GM12878 (cell line): ENCODE data around the gene PLAC8. TPM values are rescaled to one million over a fixed set of nuclear protein-coding genes. Genes with fewer than 3 reads are reported as not detected.

Experiments used
- BCL11A ChIP-seq: IDR thresholded peaks from 2 replicates; pipeline ENCODE4 v1.6.1; 2011; ENCODE audit warnings: low read depth, low read length
- CHD4 ChIP-seq: fragments of 200-600 bp; sonication (generic); IDR thresholded peaks from 2 replicates; pipeline ENCODE4 v1.6.1; 2016; ENCODE audit warnings: mild to moderate bottlenecking
- CREB1 ChIP-seq: IDR thresholded peaks from 2 replicates; pipeline ENCODE4 v1.6.1; 2012; ENCODE audit warnings: low read depth, mild to moderate bottlenecking, inconsistent platforms
- EZH2 ChIP-seq: IDR thresholded peaks from 2 replicates; pipeline ENCODE4 v1.6.1; 2012; ENCODE audit warnings: low read depth, mild to moderate bottlenecking, control low read depth, inconsistent platforms, low read length, borderline replicate concordance; ENCODE audit not compliant: control insufficient read depth
- KDM1A ChIP-seq: fragments of 200-600 bp; sonication (generic); IDR thresholded peaks from 2 replicates; pipeline ENCODE4 v1.6.1; 2016; ENCODE audit warnings: borderline replicate concordance
- MEF2A ChIP-seq: IDR thresholded peaks from 2 replicates; pipeline ENCODE4 v1.6.1; 2011; ENCODE audit warnings: low read depth, mild to moderate bottlenecking, low read length, moderate library complexity; ENCODE audit not compliant: insufficient read depth
- NFYB ChIP-seq: IDR thresholded peaks from 2 replicates; pipeline ENCODE4 v1.6.1; 2011; ENCODE audit warnings: low read depth, mild to moderate bottlenecking, low read length, improper control_type of control experiment, moderate library complexity; ENCODE audit not compliant: insufficient read depth
- PML ChIP-seq: IDR thresholded peaks from 2 replicates; pipeline ENCODE4 v1.6.1; 2012; ENCODE audit warnings: low read length, inconsistent platforms
- POLR2AphosphoS5 ChIP-seq: IDR thresholded peaks from 2 replicates; pipeline ENCODE4 v1.6.1; 2011; ENCODE audit warnings: mild to moderate bottlenecking, low read length, inconsistent platforms
- STAT1 ChIP-seq: fragments of 450-650 bp; conservative IDR thresholded peaks from 2 replicates; pipeline ENCODE4 v1.6.1; 2014; ENCODE audit warnings: antibody characterized with exemption, mild to moderate bottlenecking
- SUPT20H ChIP-seq: IDR thresholded peaks from 2 replicates; pipeline ENCODE4 v1.6.1; 2011; ENCODE audit warnings: low read depth, mild to moderate bottlenecking, low read length, moderate library complexity, borderline replicate concordance; ENCODE audit not compliant: control insufficient read depth
- polyA plus RNA-seq, 11 experiments: library from polyadenylated mRNA; depleted of rRNA in 4 of 11; unstranded in 6 of 11; stranded (reverse) in 5 of 11; fragments of >200 nt; fragmentation: Nextera tagmentation in 4 of 11; fragmentation: Illumina TruSeq in 1 of 11; extraction: Ambion mirVana in 4 of 11; extraction: Trizol in 1 of 11; gene quantifications; 1 replicate in 1 of 11; 2 replicates in 10 of 11; pipeline versions ENCODE4 v1.2.1 to v1.2.3, GENCODE V29; 2011 to 2016; ENCODE audit warnings: inconsistent platforms in 2 of 11, missing spikeins in 2 of 11, low read depth in 1 of 11
- total RNA-seq, 4 experiments: library from RNA; depleted of rRNA in 3 of 4; stranded (reverse); fragments of >200 nt in 3 of 4; fragmentation: Illumina TruSeq in 1 of 4; extraction: Trizol in 1 of 4; gene quantifications; 2 replicates each; pipeline versions ENCODE4 v1.2.1 to v1.2.3, GENCODE V29; 2013 to 2021
- TF ChIP-seq, protein P1 (sequence below): IDR thresholded peaks from 2 replicates; pipeline ENCODE4 v1.6.1; 2011; ENCODE audit warnings: borderline replicate concordance, low read depth, mild to moderate bottlenecking, moderate library complexity, low read length; ENCODE audit not compliant: insufficient read depth, poor library complexity, severe bottlenecking
- TF ChIP-seq, protein P2 (sequence below): fragments of 150-350 bp; IDR thresholded peaks from 2 replicates; pipeline ENCODE4 v1.6.1; 2016; ENCODE audit warnings: low read depth, low read length
- TF ChIP-seq, protein P3 (sequence below): fragments of 450-650 bp; IDR thresholded peaks from 2 replicates; pipeline ENCODE4 v1.6.1; 2017; ENCODE audit warnings: mild to moderate bottlenecking, moderate library complexity
- TF ChIP-seq, protein P4 (sequence below): fragments of 450-650 bp; IDR thresholded peaks from 2 replicates; pipeline ENCODE4 v1.6.1; 2017; ENCODE audit warnings: mild to moderate bottlenecking, low read depth, inconsistent platforms; ENCODE audit not compliant: poor library complexity, severe bottlenecking
- TF ChIP-seq, protein P5 (sequence below): IDR thresholded peaks from 2 replicates; pipeline ENCODE4 v1.6.1; 2012; ENCODE audit warnings: low read length, inconsistent platforms
- TF ChIP-seq, protein P6 (sequence below): IDR thresholded peaks from 2 replicates; pipeline ENCODE4 v1.6.1; 2011; ENCODE audit warnings: low read depth, mild to moderate bottlenecking, low read length, moderate library complexity, borderline replicate concordance; ENCODE audit errors: extremely low read depth

PLAC8 gene
- total and polyA plus RNA-seq, 10 of the 15 experiments (the other 5 are each of a cell fraction or from before 2014, with no cell fraction given), result 214 to 841 (median 348) TPM

DNA sequence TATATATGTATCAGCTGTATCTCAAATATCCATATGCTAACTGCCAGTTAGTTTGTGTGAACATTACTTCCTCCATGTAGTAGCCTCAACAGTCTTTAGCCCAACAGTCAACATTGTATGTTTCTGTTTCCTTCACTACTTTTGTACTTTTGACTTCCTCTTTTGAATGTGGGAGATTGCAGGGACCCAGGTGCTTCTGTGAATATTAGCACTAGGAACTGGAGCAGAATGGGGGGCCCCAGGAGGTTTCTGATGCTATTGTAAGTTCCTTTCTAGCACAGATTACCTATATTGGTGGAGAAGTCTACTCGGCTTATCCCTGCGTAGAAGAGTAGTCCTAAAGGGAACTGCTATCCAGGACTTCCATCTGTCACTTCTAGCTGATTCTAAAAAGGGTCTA, 2.3 kb downstream of the PLAC8 start (continued):
- TF ChIP-seq, protein P1, sequence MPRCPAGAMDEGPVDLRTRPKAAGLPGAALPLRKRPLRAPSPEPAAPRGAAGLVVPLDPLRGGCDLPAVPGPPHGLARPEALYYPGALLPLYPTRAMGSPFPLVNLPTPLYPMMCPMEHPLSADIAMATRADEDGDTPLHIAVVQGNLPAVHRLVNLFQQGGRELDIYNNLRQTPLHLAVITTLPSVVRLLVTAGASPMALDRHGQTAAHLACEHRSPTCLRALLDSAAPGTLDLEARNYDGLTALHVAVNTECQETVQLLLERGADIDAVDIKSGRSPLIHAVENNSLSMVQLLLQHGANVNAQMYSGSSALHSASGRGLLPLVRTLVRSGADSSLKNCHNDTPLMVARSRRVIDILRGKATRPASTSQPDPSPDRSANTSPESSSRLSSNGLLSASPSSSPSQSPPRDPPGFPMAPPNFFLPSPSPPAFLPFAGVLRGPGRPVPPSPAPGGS, result no peak
- TF ChIP-seq SUPT20H (no peak), STAT1 (no peak), EZH2 (no peak), CREB1 (no peak), PML (no peak), KDM1A (no peak), NFYB (no peak), CHD4 (no peak), POLR2AphosphoS5 (peak; percentile 61; the same call in 1 of the 2 replicates), MEF2A (peak; percentile 31; the same call in 1 of the 2 replicates), BCL11A (no peak)
- TF ChIP-seq, protein P2, sequence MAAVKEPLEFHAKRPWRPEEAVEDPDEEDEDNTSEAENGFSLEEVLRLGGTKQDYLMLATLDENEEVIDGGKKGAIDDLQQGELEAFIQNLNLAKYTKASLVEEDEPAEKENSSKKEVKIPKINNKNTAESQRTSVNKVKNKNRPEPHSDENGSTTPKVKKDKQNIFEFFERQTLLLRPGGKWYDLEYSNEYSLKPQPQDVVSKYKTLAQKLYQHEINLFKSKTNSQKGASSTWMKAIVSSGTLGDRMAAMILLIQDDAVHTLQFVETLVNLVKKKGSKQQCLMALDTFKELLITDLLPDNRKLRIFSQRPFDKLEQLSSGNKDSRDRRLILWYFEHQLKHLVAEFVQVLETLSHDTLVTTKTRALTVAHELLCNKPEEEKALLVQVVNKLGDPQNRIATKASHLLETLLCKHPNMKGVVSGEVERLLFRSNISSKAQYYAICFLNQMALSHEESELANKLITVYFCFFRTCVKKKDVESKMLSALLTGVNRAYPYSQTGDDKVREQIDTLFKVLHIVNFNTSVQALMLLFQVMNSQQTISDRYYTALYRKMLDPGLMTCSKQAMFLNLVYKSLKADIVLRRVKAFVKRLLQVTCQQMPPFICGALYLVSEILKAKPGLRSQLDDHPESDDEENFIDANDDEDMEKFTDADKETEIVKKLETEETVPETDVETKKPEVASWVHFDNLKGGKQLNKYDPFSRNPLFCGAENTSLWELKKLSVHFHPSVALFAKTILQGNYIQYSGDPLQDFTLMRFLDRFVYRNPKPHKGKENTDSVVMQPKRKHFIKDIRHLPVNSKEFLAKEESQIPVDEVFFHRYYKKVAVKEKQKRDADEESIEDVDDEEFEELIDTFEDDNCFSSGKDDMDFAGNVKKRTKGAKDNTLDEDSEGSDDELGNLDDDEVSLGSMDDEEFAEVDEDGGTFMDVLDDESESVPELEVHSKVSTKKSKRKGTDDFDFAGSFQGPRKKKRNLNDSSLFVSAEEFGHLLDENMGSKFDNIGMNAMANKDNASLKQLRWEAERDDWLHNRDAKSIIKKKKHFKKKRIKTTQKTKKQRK, result no peak
- TF ChIP-seq, protein P3, sequence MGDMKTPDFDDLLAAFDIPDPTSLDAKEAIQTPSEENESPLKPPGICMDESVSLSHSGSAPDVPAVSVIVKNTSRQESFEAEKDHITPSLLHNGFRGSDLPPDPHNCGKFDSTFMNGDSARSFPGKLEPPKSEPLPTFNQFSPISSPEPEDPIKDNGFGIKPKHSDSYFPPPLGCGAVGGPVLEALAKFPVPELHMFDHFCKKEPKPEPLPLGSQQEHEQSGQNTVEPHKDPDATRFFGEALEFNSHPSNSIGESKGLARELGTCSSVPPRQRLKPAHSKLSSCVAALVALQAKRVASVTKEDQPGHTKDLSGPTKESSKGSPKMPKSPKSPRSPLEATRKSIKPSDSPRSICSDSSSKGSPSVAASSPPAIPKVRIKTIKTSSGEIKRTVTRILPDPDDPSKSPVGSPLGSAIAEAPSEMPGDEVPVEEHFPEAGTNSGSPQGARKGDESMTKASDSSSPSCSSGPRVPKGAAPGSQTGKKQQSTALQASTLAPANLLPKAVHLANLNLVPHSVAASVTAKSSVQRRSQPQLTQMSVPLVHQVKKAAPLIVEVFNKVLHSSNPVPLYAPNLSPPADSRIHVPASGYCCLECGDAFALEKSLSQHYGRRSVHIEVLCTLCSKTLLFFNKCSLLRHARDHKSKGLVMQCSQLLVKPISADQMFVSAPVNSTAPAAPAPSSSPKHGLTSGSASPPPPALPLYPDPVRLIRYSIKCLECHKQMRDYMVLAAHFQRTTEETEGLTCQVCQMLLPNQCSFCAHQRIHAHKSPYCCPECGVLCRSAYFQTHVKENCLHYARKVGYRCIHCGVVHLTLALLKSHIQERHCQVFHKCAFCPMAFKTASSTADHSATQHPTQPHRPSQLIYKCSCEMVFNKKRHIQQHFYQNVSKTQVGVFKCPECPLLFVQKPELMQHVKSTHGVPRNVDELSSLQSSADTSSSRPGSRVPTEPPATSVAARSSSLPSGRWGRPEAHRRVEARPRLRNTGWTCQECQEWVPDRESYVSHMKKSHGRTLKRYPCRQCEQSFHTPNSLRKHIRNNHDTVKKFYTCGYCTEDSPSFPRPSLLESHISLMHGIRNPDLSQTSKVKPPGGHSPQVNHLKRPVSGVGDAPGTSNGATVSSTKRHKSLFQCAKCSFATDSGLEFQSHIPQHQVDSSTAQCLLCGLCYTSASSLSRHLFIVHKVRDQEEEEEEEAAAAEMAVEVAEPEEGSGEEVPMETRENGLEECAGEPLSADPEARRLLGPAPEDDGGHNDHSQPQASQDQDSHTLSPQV, result no peak; the same call in 1 of the 2 replicates
- TF ChIP-seq, protein P4, sequence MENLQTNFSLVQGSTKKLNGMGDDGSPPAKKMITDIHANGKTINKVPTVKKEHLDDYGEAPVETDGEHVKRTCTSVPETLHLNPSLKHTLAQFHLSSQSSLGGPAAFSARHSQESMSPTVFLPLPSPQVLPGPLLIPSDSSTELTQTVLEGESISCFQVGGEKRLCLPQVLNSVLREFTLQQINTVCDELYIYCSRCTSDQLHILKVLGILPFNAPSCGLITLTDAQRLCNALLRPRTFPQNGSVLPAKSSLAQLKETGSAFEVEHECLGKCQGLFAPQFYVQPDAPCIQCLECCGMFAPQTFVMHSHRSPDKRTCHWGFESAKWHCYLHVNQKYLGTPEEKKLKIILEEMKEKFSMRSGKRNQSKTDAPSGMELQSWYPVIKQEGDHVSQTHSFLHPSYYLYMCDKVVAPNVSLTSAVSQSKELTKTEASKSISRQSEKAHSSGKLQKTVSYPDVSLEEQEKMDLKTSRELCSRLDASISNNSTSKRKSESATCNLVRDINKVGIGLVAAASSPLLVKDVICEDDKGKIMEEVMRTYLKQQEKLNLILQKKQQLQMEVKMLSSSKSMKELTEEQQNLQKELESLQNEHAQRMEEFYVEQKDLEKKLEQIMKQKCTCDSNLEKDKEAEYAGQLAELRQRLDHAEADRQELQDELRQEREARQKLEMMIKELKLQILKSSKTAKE, result no peak
- TF ChIP-seq, protein P5, sequence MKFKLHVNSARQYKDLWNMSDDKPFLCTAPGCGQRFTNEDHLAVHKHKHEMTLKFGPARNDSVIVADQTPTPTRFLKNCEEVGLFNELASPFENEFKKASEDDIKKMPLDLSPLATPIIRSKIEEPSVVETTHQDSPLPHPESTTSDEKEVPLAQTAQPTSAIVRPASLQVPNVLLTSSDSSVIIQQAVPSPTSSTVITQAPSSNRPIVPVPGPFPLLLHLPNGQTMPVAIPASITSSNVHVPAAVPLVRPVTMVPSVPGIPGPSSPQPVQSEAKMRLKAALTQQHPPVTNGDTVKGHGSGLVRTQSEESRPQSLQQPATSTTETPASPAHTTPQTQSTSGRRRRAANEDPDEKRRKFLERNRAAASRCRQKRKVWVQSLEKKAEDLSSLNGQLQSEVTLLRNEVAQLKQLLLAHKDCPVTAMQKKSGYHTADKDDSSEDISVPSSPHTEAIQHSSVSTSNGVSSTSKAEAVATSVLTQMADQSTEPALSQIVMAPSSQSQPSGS, result no peak
- TF ChIP-seq, protein P6, sequence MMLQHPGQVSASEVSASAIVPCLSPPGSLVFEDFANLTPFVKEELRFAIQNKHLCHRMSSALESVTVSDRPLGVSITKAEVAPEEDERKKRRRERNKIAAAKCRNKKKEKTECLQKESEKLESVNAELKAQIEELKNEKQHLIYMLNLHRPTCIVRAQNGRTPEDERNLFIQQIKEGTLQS, result no peak
